GM08714 (cell line): ENCODE data around the gene ARHGDIA.

ENCODE experiments used
- H3K4me3 ChIP-seq: fragments of 200-500 bp; sonication (Bioruptor generic); 2 replicates; pipeline ENCODE4 v1.5.1; 2014; ENCODE audit warnings: mild to moderate bottlenecking, low read length, inconsistent platforms
- ZNF274 ChIP-seq: IDR thresholded peaks from 2 replicates; pipeline ENCODE4 v1.6.1; 2012; ENCODE audit warnings: mild to moderate bottlenecking, low read depth, low read length

Gene ARHGDIA

GRCh38 chr17:81858170-81858966 is 12.8 kb downstream of the ARHGDIA start:
- peak overlapping the region; percentile 81; the same call in 1 of the 2 replicates for H3K4me3 ChIP-seq
- TF ChIP-seq ZNF274, result no peak

GRCh38 chr17:81854974-81855774 is 16.0 kb downstream of the ARHGDIA start:
- H3K4me3 ChIP-seq, result no peak overlapping the region
- TF ChIP-seq ZNF274, result no peak

GRCh38 chr17:81852237-81852636 is 18.9 kb downstream of the ARHGDIA start:
- no peak for TF ChIP-seq ZNF274
- no peak overlapping the region for H3K4me3 ChIP-seq

DNA sequence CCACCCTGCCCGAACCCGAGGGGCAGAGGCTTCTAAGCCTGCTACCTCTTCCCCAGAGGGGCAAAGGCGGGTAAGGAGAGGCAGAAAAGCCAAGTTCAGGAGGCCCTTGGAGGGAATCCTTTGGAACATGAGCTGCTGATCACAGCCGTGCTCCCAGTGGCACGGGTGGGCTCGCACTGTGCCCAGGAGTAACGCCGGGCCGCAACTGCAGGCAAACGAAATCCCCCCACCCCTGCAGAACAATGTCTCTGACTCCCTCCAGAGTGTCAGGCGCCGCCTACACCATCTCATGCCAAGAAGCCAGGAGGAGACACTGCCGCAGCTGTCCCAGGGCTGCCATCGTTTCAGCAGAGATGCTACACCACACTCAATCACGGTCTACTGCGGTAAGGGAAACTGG is 19.7 kb downstream of the ARHGDIA start:
- no peak overlapping the region for H3K4me3 ChIP-seq
- TF ChIP-seq ZNF274, result no peak

DNA sequence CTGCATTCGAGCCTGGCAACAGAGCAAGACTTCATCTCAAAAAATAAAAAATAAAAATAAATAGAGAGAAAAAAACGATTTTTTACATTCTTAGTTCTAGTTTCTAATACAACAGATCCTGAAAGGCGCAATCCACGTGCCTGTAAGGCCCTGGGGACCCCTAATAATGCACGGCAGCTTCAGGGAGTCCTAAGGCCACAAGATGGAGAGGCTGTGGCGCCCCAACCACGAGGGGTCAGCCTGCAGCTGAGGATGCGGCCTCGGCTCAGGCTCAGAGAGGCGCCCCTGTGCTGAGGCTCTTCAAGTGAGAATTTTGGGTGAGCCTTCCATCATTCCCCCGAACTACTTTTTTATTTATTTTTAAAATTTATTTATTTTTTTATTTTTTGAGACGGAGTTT is 21.7 kb downstream of the ARHGDIA start:
- no peak overlapping the region for H3K4me3 ChIP-seq
- TF ChIP-seq ZNF274, result no peak

DNA sequence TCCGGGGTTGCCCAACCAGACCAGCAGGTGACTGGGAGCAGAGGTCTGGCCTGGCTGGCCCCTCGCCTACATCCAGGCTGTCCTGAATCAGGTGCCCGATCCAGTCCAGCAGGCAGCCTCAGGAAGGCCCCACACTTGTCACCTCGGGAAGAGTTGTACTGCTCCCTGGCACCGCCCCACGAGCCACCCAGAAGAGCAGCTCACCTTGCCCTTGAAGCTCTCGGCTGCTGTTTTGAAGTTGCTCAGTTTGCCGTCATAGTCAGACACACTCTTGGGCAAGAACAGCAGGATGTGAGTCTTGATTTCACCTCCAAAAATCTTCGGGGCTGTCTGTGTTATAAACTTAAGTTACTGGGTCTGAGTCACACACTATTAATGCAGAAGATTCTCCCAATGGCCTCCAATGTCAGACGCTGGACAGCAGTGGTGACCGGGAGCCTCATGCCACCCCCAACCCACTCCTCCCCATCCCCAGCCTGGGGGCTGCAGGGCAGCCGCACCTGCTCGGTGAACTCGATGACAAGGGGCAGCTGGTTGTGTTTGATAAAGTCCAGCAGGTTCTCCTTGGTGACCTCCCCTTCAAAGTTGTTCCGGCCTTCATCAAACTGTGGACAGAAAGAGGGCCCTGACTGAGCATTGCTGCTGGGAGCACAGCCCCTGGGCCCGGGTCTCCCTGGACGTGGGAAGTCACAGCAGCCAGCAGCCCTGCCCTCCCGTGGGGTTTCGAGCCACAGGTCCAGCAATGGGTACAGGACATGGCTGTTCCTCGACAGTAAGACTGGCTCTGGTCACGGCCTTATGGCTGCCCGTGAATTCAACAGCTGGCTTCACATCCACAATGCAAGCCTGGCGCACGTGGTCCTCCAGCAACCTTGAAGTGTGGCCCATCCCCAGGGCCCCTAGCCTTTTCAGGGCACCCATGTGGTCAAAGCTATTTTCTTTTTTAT is 24.1 kb downstream of the ARHGDIA start:
- TF ChIP-seq ZNF274, result no peak

DNA sequence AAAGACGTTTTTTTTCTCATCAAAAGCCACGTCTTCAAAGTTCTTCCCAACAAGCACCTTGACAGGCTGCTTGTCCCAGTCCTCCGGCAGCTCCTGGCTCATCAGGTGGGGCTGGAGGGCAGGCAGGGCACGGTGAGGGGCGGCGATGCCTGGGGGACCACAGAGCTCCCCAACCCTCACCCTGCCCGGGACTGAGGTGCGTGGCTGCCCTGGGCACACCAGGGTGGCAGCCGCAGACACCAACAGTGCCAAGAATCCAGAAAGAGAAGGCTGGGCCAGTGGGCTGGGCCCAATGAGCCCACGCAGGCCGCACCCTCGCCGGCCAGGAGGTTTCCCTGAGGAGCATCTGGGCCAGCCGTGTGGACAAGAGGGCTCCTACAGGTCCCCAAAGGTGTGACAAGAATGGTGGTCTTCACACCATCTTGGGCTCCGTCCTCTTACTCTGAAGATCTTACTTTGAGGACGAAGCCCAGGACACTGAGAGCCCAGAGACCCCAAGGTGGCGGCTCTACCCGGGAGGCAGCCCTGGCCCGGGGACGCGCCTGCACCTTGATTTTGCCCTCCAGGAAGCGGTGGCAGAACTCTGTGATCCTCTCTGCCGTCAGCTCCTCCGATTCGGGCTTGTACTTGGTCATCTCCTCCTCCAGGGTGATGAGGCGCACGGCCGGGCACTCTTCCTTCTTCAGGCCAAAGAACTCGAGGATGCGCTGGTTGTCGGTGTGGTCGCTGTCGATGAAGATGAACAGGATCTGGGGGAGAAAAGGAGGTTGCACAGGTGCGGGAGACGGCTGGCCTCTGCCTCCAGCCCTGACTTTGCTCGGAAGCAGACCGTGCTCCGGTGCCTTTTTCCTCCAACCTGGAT is 25.0 kb downstream of the ARHGDIA start:
- no peak overlapping the region for H3K4me3 ChIP-seq
- no peak for TF ChIP-seq ZNF274

More for the DNA sequence above, 24.1 kb downstream of the ARHGDIA start:
- H3K4me3 ChIP-seq, result no peak overlapping the region

- H3K4me3 ChIP-seq, result no peak overlapping the region
- TF ChIP-seq ZNF274, result no peak
Measured at GRCh38 chr17:81845361-81845760, 25.8 kb downstream of the ARHGDIA start.

DNA sequence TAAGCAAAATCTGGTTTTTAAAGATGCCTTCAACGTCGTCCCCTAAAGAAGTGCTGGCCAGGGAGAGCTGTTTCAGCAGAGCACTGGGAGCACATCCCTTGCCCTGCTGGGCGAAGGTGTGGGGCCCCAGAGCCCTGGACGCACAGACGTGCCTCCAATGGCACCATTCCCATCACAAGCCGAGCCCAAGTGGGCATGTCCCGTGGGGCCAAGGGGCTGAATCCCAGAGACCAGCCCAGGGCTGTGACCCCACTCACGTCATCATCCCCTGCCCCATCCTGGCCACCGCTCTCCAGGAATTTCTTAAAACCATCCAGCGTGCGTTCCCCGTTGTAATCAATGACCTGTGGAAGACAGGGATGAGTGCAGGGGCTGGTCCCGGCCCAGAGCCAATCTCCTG is 26.2 kb downstream of the ARHGDIA start:
- H3K4me3 ChIP-seq, result no peak overlapping the region
- no peak for TF ChIP-seq ZNF274

- no peak overlapping the region for H3K4me3 ChIP-seq
- no peak for TF ChIP-seq ZNF274
Measured at GRCh38 chr17:81844327-81844851, 26.7 kb downstream of the ARHGDIA start.

DNA sequence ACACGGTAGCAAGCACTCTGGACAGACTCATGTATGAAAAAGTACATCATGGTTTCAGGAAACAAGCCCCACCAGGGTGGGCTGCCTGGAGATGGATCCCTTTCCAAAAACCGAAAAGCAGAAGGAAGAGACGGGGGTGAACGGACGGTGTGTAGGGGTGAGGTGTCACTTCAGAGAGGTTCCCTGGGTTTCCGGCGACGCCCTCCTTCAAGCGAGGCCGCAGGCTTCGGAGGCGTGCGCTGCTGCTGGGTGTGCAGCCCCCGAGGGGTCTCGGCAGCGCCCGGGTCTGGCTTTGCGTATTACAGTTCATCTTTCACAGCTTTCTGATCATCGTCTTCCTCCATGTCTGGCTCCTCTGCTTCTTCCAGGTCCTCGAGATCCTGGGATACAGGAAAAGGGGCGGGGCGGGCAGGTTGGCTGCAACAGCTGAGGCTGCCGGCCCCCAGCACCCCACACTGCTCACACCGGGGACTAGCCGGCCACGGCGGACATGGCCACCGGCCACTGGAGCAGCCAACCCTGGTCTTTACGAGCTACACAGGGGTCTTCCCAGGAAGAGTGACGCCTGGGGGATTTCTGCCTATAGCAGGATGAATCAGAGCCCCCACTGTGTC is 27.3 kb downstream of the ARHGDIA start:
- H3K4me3 ChIP-seq, result no peak overlapping the region
- no peak for TF ChIP-seq ZNF274

DNA sequence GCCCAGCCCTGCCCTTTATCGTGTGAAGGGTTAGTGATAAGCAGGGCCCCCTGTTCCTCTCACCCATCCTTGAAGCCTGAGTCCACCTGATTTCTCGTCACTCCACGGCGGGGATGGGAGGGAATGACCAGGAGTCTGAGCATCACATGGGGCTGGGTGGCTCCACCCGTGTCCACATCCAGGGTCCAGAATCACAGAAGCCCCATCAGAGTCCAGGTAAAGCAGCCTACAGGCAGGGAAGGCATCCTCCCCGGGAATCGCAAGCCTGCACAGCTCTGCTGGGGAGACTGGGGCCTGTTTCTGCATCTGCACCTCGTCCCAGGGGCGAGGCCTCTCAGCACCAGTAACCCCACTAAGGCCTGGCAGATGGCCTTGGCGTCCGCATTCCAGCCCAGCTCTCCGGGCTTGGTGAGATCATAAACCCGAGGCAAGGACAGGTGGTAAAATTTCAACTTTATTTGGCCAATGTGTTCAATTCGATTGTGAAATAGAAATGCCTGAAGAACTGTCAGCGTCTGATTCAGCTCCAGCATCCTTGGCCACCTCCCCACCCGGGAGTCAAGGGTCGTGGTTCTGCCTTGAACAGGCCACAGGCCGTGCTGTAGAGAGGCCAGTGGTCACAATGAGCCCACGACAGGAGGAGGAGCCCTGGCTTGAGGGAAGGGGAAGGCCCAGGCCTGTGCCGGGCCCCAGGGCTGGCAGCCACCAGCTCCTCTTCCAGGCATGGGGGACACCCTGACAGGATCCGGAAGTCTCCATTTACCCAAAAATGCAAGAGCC is 28.2 kb downstream of the ARHGDIA start:
- H3K4me3 ChIP-seq, result no peak overlapping the region

More for the DNA sequence above, 28.2 kb downstream of the ARHGDIA start:
- TF ChIP-seq ZNF274, result no peak
